HG03520 (cell line): ENCODE results near the gene VSTM4.

Experiments used
- ATAC-seq: cut with Tn5 transposase; IDR thresholded peaks from one replicate; pipeline ENCODE4 v1.9.1; 2021; ENCODE audit warnings: mild to moderate bottlenecking, moderate library complexity; ENCODE audit not compliant: unreplicated experiment

Gene VSTM4

DNA sequence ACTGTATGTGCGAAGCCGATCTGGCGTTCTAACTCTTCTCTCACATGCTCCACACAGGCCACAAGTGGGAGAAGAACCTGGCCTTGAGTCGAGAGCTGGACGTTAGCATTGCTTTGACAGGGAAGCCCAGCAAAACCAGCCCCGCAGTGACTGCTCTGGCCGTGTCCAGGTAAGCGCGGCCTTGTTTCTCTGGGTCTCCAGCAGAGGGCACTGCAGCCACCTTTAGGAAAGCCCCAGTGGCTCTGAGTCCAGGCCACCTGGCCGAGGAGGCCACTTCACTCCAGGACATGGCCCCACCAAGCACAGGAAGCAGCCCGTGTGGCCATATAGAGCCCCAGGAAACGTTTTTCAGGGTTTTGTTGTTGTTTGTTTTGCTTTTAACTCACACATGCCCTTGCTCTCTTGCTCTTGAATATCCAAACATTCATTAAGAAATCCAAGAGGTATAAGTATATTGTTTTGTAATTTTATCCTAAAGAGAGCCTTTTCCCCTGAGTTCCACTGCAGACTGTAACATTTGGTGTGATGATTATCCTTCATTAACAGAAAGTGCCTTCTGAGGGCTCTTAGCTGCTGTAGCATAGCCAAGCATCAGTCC, 133.9 kb downstream of the VSTM4 start:
- no peak for ATAC-seq

DNA sequence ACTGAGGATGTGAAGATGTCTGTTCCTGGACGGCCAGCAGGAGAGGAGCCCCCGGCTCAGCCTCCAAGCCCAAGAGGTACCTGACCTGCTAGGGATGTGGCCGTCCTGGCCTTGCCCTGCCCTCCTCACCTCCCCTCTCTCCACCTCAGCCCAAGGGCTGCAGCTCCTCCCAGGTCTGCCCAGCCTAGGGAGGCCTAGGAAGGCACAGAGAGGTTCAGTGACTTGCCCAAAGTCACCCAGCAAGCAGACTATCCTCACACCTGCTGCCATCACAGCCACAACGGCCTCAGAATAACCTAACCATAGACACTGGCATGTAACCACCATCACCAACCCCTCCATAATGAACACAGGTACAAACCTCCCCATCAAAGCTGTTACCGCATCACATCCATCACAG, 137.0 kb downstream of the VSTM4 start:
- no peak for ATAC-seq

DNA sequence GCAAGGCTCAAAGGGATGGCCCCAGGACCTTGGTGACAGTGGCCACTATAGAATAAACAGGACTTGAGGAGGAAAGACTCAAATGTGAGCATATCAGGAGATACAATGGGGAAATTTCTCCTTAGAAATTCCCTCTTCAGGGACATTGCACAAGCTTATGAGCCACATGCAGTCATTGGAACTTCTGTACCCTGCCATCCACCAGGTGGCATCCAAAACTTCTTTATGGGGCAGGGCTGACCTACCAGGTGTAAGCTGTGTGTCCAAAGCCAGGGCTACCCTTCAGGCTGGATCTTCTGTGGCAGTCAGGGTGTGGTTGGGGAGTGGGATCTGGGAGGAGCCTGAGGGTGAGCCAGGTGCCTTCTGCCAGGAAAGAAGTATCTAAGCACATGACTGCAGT, 139.1 kb downstream of the VSTM4 start:
- ATAC-seq, result no peak

DNA sequence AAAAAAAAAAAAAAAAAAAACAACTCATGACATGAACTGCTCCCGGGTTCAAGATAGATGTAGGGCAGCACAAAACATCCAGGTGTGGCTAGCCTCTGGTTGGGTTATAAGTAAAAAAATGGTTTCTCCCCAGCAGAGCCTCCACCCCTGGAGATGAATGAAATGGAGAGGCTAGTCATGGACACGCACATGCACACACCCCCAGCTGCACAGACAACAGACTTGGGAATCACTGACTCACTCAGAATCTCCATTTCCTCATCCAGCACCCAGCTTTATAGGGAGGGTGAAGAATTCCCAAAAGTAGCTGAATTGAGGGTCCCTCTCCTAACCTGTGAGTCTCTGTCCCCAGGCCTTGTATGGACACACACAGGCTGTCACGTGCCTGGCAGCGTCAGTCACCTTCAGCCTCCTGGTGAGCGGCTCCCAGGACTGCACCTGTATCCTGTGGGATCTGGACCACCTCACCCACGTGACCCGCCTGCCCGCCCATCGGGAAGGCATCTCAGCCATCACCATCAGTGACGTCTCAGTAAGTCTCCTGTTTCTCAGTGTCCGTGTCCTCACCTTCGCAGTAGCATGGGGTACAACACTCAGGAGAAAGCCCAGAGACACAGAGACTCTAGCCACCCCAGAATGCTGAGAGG, 140.7 kb downstream of the VSTM4 start:
- ATAC-seq, result no peak

DNA sequence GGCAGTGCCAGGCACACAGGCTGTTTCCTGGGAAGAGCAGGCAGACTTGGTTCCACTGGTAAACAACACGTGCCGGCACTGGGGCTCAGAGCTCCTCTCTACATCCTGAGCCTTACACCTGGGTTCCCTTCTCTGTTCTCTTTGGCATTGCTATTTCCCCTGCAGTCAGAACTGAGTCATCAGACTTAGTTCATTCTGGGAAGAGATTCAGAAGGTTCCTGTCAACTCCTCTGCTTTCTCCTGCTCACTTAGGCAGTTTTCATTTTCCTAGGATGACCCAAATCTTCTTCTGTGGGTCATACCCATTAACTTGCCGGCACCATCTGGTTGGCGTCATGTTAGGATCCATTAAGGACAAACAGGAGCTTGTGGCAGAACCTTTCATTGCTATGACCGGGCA, 142.3 kb downstream of the VSTM4 start:
- no peak for ATAC-seq

DNA sequence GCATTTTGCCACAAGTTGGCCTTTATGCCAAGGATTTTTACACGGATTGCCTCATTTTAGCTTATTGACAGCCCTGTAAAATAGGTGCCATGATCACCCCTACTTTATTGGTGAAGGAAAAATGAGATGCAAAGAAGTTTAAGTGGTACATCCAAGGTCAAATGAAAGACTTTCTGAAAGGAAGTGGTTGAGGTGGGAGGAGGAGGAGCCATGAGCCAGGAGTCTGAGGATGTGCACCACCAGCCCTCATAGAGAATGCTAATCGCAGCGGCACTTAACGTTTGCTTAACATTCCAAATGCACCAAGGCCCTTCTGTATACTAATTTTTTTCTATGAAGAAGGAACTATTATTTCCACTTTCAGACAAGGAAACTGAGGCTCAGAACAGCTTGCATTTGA, 144.7 kb downstream of the VSTM4 start:
- no peak for ATAC-seq

DNA sequence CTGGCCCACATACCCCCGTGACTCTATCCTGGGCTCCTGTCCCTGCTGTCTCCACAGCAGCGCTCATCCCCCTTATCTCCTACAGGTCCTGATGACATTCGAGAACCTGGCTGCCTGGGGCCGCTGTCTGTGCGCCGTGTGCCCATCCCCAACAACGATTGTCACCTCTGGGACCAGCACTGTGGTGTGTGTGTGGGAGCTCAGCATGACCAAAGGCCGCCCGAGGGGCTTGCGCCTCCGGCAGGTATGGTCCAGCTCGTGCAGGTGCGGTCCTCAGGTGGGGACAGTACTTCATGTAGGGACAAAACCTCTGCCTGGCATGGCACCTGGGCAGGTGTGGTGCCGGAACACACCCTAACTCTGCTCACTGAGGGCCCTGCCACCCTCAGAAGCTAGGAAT, 145.3 kb downstream of the VSTM4 start:
- ATAC-seq, result no peak

DNA sequence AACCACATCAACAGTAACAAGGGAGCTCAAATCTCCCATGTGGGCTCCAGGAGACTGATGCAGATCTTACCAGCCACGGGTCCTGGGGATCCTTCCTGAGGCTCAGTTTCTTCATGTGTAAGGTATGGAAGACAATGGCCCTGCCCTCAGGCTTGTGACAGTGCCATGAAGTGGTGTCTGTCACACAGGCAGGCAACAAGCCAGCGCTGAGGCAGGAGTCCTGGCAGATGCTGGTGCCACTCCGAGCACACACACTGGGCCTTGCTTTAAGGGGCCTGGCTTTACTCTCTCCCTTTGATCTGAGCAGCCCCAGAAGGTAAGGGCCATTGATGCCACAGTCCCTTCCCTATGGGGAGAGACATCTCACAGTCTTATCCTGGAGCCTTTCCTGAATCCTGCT, 147.3 kb downstream of the VSTM4 start:
- no peak for ATAC-seq

DNA sequence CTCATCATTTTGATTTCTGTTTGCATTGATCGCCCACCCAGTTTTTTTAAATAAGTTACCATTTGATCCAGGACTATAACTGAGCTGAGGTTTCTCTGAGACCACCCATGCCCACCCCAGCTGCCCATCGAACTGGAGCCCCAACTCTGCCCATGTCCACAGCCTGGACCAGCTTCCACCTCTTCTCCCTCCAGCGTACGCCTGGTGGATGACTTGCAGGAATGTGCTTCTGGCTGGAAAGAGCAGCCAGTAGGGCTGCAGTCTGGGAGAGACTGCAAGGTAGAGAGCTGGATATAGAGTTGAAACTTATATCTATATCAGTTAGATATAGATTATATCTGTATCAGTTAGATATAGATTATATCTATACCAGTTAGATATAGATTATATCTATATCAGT, 149.9 kb downstream of the VSTM4 start:
- ATAC-seq, result no peak
